Measurements from ENCODE around the gene MTPN. TPM values are rescaled to one million over a fixed set of nuclear protein-coding genes. Genes with fewer than 3 reads are reported as not detected.

MTPN gene
- total and polyA plus RNA-seq, 10 of the 15 experiments (the other 5 are each of a cell fraction or from before 2014, with no cell fraction given) = 38.7 to 146 (median 85.4) TPM

GRCh38 chr7:135929722-135930141 is 47.4 kb downstream of the MTPN start:
- Histone ChIP-seq H3K4me3 (no peak overlapping the region), H3K27ac (ENCODE audit: control insufficient read depth, insufficient read depth) (no peak overlapping the region), H3K4me2 (ENCODE audit: control insufficient read depth, insufficient read depth) (no peak overlapping the region), H3K79me2 (ENCODE audit: control insufficient read depth, insufficient read depth, low read length) (peaks cover 12% of the 10 kb centered on the region), H3K27me3 (replicated peaks in 1 of 2; ENCODE audit: control insufficient read depth in 2 of 2, insufficient read depth in 2 of 2, low read length in 1 of 2) (no peaks in the 10 kb centered on the region), H3K36me3 (ENCODE audit: control insufficient read depth in 2 of 2, insufficient read depth in 2 of 2, low read length in 1 of 2) (peaks cover 6 to 8% of the 10 kb centered on the region in 2 experiments; a peak in 3 of 4 replicates), H2AFZ (ENCODE audit: control insufficient read depth, low read depth, low read length) (no peak overlapping the region), H3K4me1 (ENCODE audit: control insufficient read depth, insufficient read depth, low read length) (no peaks in the 10 kb centered on the region), H3K9me3 (replicated peaks; ENCODE audit: control insufficient read depth, insufficient read depth, low read length) (no peaks in the 10 kb centered on the region), H4K20me1 (ENCODE audit: control insufficient read depth, insufficient read depth) (peaks cover 2% of the 10 kb centered on the region; the same call in 1 of the 2 replicates), H3K9ac (ENCODE audit: control insufficient read depth, insufficient read depth, low read length) (no peak overlapping the region)
- in situ Hi-C loops (cut with MboI) = no loop called here
- intact Hi-C loops (cut with micrococcal nuclease; ENCODE audit: unreplicated experiment) = no loop called here
- FAIRE-seq = no peak
- WGBS (ENCODE audit: insufficient coverage, insufficient replicate concordance, low lambda C conversion rate, missing lambda C conversion rate) = 100% methylated on average over 3 of the region's 3 CpGs
- no peak for ATAC-seq
- DNase-seq (ENCODE audit: low read depth, low spot score) = no peak
- CTCF ChIA-PET = interaction anchor here (0.9 to 1.7 kb wide), 3 partner anchors 12 to 39 kb away, joined by 4 to 7 read pairs (median 5); no protein-coding TSS in a partner anchor
- BruUV-seq (replicated peaks) = no TSS peak
- RAD21 ChIA-PET (ENCODE audit: unreplicated experiment) = no interaction called here
- SMC1A ChIA-PET (ENCODE audit: uncharacterized antibody, unreplicated experiment) = interaction anchor here (1.0 to 2.5 kb wide), 5 partner anchors 9 to 81 kb away, joined by 3 to 8 read pairs (median 5); no protein-coding TSS in a partner anchor
- POLR2A ChIA-PET = interaction anchor here (0.6 kb wide), 1 partner anchor 107 kb away, joined by 3 read pairs; no protein-coding TSS in a partner anchor
- TF ChIP-seq BACH1 (IDR thresholded peaks at IDR 0.05; ENCODE audit: borderline replicate concordance) = no peak
- TF ChIP-seq, protein P1, sequence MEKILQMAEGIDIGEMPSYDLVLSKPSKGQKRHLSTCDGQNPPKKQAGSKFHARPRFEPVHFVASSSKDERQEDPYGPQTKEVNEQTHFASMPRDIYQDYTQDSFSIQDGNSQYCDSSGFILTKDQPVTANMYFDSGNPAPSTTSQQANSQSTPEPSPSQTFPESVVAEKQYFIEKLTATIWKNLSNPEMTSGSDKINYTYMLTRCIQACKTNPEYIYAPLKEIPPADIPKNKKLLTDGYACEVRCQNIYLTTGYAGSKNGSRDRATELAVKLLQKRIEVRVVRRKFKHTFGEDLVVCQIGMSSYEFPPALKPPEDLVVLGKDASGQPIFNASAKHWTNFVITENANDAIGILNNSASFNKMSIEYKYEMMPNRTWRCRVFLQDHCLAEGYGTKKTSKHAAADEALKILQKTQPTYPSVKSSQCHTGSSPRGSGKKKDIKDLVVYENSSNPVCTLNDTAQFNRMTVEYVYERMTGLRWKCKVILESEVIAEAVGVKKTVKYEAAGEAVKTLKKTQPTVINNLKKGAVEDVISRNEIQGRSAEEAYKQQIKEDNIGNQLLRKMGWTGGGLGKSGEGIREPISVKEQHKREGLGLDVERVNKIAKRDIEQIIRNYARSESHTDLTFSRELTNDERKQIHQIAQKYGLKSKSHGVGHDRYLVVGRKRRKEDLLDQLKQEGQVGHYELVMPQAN (conservative IDR thresholded peaks at IDR 0.05) = no peak
- TF ChIP-seq CREM (IDR thresholded peaks at IDR 0.05; ENCODE audit: low read depth) = no peak
- no peak for TF ChIP-seq EED (IDR thresholded peaks at IDR 0.05; ENCODE audit: low read depth)
- TF ChIP-seq CTCF (IDR thresholded peaks at IDR 0.05 in 2 of 3, conservative IDR thresholded peaks at IDR 0.05 in 1 of 3; ENCODE audit: control insufficient read depth in 2 of 3, extremely low read depth in 1 of 3, insufficient read depth in 1 of 3, low read depth in 3 of 3, low read length in 3 of 3) = no peak
- no peak for TF ChIP-seq YY1 (IDR thresholded peaks at IDR 0.05; ENCODE audit: low read depth, low read length)
- no peak for TF ChIP-seq HCFC1 (IDR thresholded peaks at IDR 0.05; ENCODE audit: low read length)
- TF ChIP-seq HDGF (IDR thresholded peaks at IDR 0.05) = no peak
- TF ChIP-seq USF2 (IDR thresholded peaks at IDR 0.05; ENCODE audit: borderline replicate concordance, low read depth, low read length) = no peak
- TF ChIP-seq, protein P2, sequence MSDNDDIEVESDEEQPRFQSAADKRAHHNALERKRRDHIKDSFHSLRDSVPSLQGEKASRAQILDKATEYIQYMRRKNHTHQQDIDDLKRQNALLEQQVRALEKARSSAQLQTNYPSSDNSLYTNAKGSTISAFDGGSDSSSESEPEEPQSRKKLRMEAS (IDR thresholded peaks at IDR 0.05; ENCODE audit: low read depth, low read length) = no peak
- no peak for TF ChIP-seq RAD51 (IDR thresholded peaks at IDR 0.05)
- no peak for TF ChIP-seq MLLT1 (IDR thresholded peaks at IDR 0.05)
- TF ChIP-seq, protein P3, sequence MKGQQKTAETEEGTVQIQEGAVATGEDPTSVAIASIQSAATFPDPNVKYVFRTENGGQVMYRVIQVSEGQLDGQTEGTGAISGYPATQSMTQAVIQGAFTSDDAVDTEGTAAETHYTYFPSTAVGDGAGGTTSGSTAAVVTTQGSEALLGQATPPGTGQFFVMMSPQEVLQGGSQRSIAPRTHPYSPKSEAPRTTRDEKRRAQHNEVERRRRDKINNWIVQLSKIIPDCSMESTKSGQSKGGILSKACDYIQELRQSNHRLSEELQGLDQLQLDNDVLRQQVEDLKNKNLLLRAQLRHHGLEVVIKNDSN (IDR thresholded peaks at IDR 0.05; ENCODE audit: borderline replicate concordance, extremely low read length, insufficient read depth, low read depth, low read length) = no peak

Data from GM12878 (cell line).